KOPT-K1 (cell line): ENCODE results near the gene KIF26A.

Experiments used
- H3K27ac ChIP-seq: fragments of 200-600 bp; sonication (generic); 2 replicates; pipeline ENCODE4 v1.5.1; 2016; ENCODE audit warnings: antibody characterized with exemption, mild to moderate bottlenecking, low read depth, low read length; ENCODE audit not compliant: poor library complexity, severe bottlenecking
- H3K36me3 ChIP-seq: fragments of 200-600 bp; sonication (generic); 2 replicates; pipeline ENCODE4 v1.5.1; 2017; ENCODE audit warnings: antibody characterized with exemption, mild to moderate bottlenecking, low read length, moderate library complexity; ENCODE audit not compliant: insufficient read depth
- H3K9me3 ChIP-seq: fragments of 200-600 bp; sonication (generic); 2 replicates; pipeline ENCODE4 v1.5.1; 2017; ENCODE audit warnings: antibody characterized with exemption, low read length, mild to moderate bottlenecking; ENCODE audit not compliant: insufficient read depth, poor library complexity, severe bottlenecking

Gene KIF26A

DNA sequence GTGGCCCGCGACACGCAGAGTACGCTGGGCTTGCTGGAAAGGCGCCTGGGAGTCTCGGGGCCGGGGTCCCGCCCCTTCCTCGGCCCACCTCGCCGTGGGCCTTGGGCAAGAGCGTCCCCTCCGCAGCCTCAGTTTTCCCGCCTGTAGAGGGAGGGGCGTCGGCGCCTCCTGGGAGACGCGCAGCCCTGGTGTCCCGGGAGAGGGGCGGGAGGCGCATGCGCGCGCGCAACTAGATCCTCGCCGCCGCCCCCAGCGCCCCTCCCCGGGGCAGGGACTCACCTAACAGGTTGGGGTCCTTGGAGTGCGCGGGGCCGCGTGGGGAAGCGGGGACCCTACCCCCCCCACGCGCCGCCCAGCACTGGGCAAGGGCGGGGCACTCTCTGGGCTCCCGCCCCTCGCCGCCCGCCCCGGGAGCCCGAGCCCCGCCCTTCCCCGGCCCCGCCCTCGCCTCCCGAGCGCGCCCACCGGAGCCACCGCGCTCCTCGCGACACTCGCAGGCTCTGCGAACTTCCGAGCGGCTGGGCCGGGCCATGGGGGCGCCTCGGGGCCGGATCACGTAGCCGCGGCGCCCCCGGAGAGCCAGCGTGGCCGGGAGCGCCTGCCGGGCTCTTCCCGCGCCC is at the start of gene KIF26A:
Gene KIF26A, plus strand, starts transcription at position 490 of the 620 bp plus-strand sequence. CDS start 136 bp downstream, outside the sequence.
- Histone ChIP-seq H3K27ac (no peak within 1 kb of the TSS), H3K9me3 (no peaks in the 10 kb centered on the region), H3K36me3 (no peaks in the 10 kb centered on the region)

DNA sequence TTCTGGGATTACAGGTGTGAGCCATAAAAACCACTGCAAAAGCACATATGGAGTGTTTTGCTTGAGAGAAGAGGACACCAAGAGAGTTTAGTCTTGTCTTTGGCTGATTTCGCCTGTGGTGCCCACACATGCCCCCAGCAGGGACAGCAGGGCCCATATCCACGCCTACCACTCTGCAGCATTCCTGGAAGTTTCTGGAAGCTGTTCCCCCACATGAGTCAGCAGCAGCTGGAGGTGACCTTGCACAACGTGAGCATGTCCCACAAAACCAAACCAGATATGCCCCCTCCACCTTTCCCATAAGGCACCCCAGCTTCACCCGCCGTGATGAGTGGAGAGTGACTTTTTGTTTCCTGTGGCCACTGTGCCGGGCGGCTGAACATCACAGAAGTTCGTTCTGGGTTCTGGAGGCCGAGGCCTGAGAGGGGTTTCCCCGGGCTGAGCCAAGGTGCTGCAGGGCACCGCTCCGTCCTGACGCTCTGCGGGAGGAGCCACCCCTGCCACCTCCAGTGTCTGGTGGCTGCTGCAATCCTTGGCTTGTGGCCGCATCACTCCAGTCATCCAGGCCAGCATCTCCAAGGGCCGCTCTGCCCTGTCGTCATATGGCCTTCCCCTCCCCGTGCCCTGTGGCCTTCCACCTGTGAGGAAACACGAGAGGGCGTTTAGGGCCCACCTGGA is 48.2 kb upstream of the KIF26A start:
- Histone ChIP-seq H3K9me3 (no peaks in the 10 kb centered on the region), H3K36me3 (no peaks in the 10 kb centered on the region), H3K27ac (no peak overlapping the region)

GRCh38 chr14:104091061-104091926 is 47.1 kb upstream of the KIF26A start:
- Histone ChIP-seq H3K9me3 (no peaks in the 10 kb centered on the region), H3K27ac (no peak overlapping the region), H3K36me3 (no peaks in the 10 kb centered on the region)

DNA sequence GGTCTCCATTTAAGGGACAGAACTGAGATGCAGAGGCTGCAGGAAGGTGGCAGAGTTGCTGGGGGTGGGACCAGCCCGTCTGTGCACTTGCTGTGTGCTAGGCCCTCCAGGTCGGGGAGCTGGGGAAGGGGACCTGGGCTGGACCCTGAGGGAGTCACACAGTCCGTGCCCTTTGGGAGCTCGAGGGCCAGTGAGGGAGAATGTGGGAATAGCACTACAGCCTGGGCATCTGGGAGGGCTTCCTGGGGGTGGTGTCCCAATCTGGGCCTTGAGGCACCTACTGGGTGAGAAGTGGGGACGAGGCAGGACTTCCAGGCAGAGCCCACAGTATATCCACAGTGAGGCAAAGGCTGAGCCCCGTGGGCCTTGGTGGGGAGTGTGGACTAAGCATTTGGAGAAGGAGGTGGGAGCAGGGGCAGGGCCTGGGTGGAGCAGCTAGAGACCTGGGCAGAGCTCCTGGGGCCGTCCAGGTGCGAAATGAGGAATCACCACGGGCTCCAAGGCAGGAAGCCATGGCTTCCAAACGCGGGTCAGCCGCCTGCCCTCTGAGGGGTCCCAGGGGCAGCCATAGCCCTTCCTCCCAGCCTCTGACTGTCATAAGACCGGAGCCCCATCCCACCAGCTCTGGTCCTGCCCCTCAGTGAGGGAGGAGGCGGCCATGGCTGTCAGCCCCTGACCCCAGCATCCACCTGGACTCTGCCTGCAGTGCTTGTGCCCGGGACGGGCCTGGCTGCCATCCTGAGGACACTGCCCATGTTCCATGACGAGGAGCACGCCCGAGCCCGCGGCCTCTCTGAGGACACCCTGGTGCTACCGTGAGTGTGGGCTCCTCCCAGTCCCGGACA is 46.2 kb upstream of the KIF26A start:
- Histone ChIP-seq H3K9me3 (no peaks in the 10 kb centered on the region), H3K27ac (no peak overlapping the region)

GRCh38 chr14:104092931-104093365 is 45.4 kb upstream of the KIF26A start:
- no peaks in the 10 kb centered on the region for H3K36me3 ChIP-seq
- H3K9me3 ChIP-seq: no peaks in the 10 kb centered on the region
- no peak overlapping the region for H3K27ac ChIP-seq

More for the DNA sequence above, 46.2 kb upstream of the KIF26A start:
- H3K36me3 ChIP-seq: no peaks in the 10 kb centered on the region

DNA sequence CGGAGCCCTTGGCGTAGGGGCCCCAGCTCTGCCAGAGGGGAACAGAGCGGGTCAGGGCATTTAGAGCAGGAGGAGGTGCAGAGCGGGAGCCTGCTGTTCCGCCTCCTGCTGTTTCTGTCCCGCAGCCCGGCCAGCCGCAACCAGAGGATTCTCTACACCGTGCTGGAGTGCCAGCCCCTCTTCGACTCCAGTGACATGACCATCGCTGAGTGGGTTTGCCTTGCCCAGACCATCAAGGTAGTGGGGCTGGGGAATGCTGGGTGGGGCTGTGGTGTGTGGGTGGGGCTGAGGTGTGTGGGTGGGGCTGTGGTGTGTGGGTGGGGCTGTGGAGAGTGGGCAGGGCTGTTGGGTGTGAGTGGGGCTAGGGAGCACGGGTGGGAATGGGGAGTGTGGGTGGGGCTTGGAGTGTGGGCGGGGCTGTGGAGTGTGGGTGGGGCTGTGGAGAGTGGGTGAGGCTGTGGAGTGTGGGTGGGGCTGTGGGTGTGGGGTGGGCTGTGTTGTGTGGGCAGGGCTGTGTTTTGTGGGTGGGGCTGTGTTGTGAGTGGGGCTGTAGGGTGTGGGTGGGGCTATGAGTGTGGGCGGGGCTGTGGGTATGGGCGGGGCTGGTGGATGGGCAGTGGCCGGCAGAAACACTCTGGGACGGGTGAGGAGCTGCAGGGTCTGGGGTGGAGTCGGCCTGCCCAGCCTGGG is 44.9 kb upstream of the KIF26A start:
- Histone ChIP-seq H3K27ac (no peak overlapping the region), H3K9me3 (no peaks in the 10 kb centered on the region), H3K36me3 (no peaks in the 10 kb centered on the region)

DNA sequence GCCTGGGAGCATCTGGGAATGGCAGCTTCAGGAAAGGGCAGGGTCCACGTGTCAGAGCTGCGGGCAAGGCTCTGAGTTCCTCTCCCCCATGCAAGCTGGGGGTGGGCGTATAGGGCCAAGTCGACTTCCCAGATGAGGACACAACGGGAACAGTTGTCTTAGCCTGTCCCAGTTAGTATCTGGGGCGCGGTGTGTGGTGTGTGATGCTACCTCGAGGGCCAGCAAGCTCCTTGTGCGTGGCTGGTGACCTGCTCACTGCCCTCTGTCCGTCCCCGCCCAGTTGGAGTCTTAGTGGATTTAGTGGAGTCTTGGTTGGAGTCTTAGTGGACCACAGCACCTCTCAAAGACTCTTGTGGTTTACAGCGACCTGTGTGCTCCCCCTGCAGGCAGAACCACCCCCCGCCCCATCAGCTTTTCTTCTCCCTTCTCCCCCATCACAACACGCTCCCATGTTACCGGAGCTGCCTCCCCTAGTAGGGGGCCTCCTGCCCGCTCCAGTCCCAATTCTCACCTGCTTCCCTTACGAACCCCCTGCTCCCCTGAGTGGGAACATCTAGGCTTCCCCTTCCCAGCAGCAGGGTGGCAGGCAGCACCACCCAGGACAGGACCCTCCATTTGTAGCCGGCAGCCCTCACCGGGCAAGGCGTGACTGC is 44.2 kb upstream of the KIF26A start:
- Histone ChIP-seq H3K36me3 (no peaks in the 10 kb centered on the region), H3K9me3 (no peaks in the 10 kb centered on the region), H3K27ac (no peak overlapping the region)

GRCh38 chr14:104094709-104095425 is 43.5 kb upstream of the KIF26A start:
- Histone ChIP-seq H3K9me3 (no peaks in the 10 kb centered on the region), H3K36me3 (no peaks in the 10 kb centered on the region), H3K27ac (no peak overlapping the region)

- Histone ChIP-seq H3K36me3 (no peaks in the 10 kb centered on the region), H3K9me3 (no peaks in the 10 kb centered on the region), H3K27ac (no peak overlapping the region)
These were observed 42.7 kb upstream of the KIF26A start for GRCh38 chr14:104095426-104096310.

- H3K9me3 ChIP-seq: no peaks in the 10 kb centered on the region
- no peak overlapping the region for H3K27ac ChIP-seq
- H3K36me3 ChIP-seq: no peaks in the 10 kb centered on the region
These were observed 42.1 kb upstream of the KIF26A start for GRCh38 chr14:104096318-104096717.

DNA sequence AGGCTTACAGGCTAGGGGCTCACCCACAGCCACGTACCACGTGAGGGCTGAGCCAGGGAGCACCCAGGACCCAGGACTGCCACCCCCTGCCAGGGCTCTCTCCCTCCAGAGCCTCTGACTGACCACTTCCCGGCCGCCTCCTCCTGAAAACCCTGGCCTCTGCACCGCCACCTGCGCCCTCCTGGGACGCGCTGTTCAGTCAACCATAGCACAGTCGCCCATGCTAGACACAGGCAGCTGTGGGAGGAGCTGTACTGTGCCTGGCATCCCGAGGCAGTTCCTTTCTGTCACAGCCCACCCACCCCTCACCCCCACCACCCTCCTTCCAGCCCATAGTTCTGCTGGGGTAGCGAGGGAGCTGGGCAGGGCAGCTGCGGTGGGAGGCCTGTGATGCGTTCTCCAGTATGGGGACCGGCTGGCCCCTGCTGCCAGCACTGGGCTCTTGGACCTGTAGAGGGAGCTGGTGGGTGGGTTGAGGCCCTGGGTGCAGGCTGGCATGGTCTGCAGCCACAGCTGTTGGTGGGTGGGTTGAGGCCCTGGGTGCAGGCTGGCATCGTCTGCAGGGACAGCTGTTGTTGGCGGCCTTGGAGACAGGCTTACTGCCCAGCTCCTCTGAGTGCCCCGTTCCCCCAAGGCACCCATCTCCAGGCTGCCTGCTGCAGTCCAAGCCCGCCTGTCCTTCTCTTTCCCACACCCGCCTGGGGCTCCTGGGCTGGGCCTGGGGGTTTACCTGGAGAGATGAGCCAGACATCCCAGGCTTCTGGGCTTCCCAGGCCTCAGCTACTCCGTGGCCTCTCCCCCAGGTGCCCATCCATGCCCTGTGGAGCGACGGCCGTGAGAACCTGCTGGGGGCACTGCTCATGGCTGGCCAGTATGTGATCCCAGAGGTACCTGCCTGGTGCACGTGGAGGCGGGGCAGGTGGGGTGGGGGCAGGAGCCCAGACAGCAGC is 41.4 kb upstream of the KIF26A start:
- no peak overlapping the region for H3K27ac ChIP-seq
- H3K9me3 ChIP-seq: no peaks in the 10 kb centered on the region
- H3K36me3 ChIP-seq: no peaks in the 10 kb centered on the region
